HG03378 (cell line): Measurements from ENCODE around the gene NEMP2.
"Not testable (repeated sequence)": the region's sequence is repeated elsewhere in the genome, so short reads cannot be mapped to it uniquely, and the experiment has no call there.

Experiments used
- ATAC-seq: cut with Tn5 transposase; IDR thresholded peaks from one replicate; pipeline ENCODE4 v1.9.1; 2021; ENCODE audit warnings: mild to moderate bottlenecking, moderate library complexity; ENCODE audit not compliant: unreplicated experiment

Gene NEMP2

GRCh38 chr2:190527918-190528317 is 6.6 kb downstream of the NEMP2 start:
- ATAC-seq = no peak

GRCh38 chr2:190527214-190527613 is 7.3 kb downstream of the NEMP2 start:
- no peak for ATAC-seq

GRCh38 chr2:190526105-190526750 is 8.3 kb downstream of the NEMP2 start:
- no peak for ATAC-seq

GRCh38 chr2:190524928-190525327 is 9.6 kb downstream of the NEMP2 start:
- ATAC-seq = no peak

GRCh38 chr2:190519975-190520767 is 14.4 kb downstream of the NEMP2 start:
- no peak for ATAC-seq

GRCh38 chr2:190517468-190517867 is 17.1 kb downstream of the NEMP2 start:
- ATAC-seq = no peak

GRCh38 chr2:190515687-190516086 is 18.8 kb downstream of the NEMP2 start:
- no peak for ATAC-seq

GRCh38 chr2:190514676-190515075 is 19.8 kb downstream of the NEMP2 start:
- ATAC-seq = no peak

- no peak for ATAC-seq
Observed at GRCh38 chr2:190513877-190514276, 20.6 kb downstream of the NEMP2 start.

GRCh38 chr2:190512539-190513095 is 21.9 kb downstream of the NEMP2 start:
- ATAC-seq = no peak

- no peak for ATAC-seq
Observed at GRCh38 chr2:190511104-190511503, 23.4 kb downstream of the NEMP2 start.

GRCh38 chr2:190509895-190510294 is 24.6 kb downstream of the NEMP2 start:
- ATAC-seq = not testable (repeated sequence)

- ATAC-seq = no peak
Observed at GRCh38 chr2:190507135-190507534, 27.4 kb downstream of the NEMP2 start.

GRCh38 chr2:190506666-190507065 is 27.9 kb downstream of the NEMP2 start:
- ATAC-seq = no peak

- no peak for ATAC-seq
Observed at GRCh38 chr2:190505696-190506095, 28.8 kb downstream of the NEMP2 start.

- ATAC-seq = no peak
Observed at GRCh38 chr2:190504912-190505311, 29.6 kb downstream of the NEMP2 start.

GRCh38 chr2:190503088-190503487 is 31.4 kb downstream of the NEMP2 start:
- ATAC-seq = no peak

- ATAC-seq = no peak
Observed at GRCh38 chr2:190501702-190502407, 32.7 kb downstream of the NEMP2 start.

- no peak for ATAC-seq
Observed at GRCh38 chr2:190501231-190501630, 33.3 kb downstream of the NEMP2 start.

- no peak for ATAC-seq
Observed at GRCh38 chr2:190500054-190500502, 34.4 kb downstream of the NEMP2 start.

GRCh38 chr2:190499273-190499672 is 35.2 kb downstream of the NEMP2 start:
- ATAC-seq = no peak
